HepG2 (cell line): ENCODE data around the gene PASK. TPM values are rescaled to one million over a fixed set of nuclear protein-coding genes. Genes with fewer than 3 reads are reported as not detected.

ENCODE experiments used
- ATAC-seq: fragments of 200-7000 bp; cut with Tn5 transposase; 3 replicates; pipeline ENCODE4 v1.9.1; 2020; ENCODE audit warnings: mild to moderate bottlenecking, moderate library complexity
- BruUV-seq: library from RNA; stranded (reverse); fragments of 400-500 nt; replicated peaks from 2 replicates; lab custom pipeline; 2021; lab: Mats Ljungman, UMichigan
- CTCF ChIA-PET: fragments of 300-600 bp; formaldehyde crosslinking; extraction: SDS; loops from one replicate; lab custom pipeline; 2021; ENCODE audit warnings: low total read pairs, inconsistent platforms, low intra/inter-chr PET ratio; lab: Yijun Ruan, JAX
- POLR2A ChIA-PET: fragments of 350-600 bp; sonication (Branson Sonifier 250); formaldehyde crosslinking; loops from one replicate; lab custom pipeline; 2020; ENCODE audit warnings: antibody characterized with exemption, inconsistent platforms; lab: Yijun Ruan, JAX
- DNase-seq: peaks from one replicate; pipeline ENCODE4 v3.0.0-alpha.2; 2015; ENCODE audit warnings: low spot score
- FAIRE-seq: peaks from 3 replicates; lab custom pipeline; 2011; peaks lifted over from hg19 to GRCh38; lab: Jason Lieb, UNC
- H2AFZ ChIP-seq: one replicate; pipeline ENCODE4 v1.6.1; 2011; ENCODE audit warnings: low read length, inconsistent platforms
- H3K27ac ChIP-seq: fragments of 300-600 bp; 3 replicates; pipeline ENCODE4 v1.8.0; 2011; ENCODE audit warnings: mixed run types, mild to moderate bottlenecking, mixed read lengths, low read length, inconsistent platforms; ENCODE audit not compliant: insufficient read depth; ENCODE audit errors: extremely low read length
- H3K27me3 ChIP-seq, 2 experiments: fragments of 200-600 bp in 1 of 2; 2 replicates in 1 of 2; 3 replicates in 1 of 2; pipeline versions ENCODE4 v1.6.0 to v1.8.0; 2011; ENCODE audit warnings: low read length in 2 of 2, mild to moderate bottlenecking in 2 of 2, moderate library complexity in 2 of 2, inconsistent platforms in 1 of 2; ENCODE audit not compliant: insufficient read depth in 2 of 2, control insufficient read depth in 1 of 2
- H3K36me3 ChIP-seq, 2 experiments: fragments of 200-600 bp in 1 of 2; replicated peaks in 1 of 2; 2 replicates in 1 of 2; 3 replicates in 1 of 2; pipeline versions ENCODE4 v1.5.1 to v1.8.0; 2011; ENCODE audit warnings: low read length in 2 of 2, inconsistent platforms in 1 of 2; ENCODE audit not compliant: insufficient read depth in 2 of 2, control insufficient read depth in 1 of 2
- H3K4me1 ChIP-seq: 2 replicates; pipeline ENCODE4 v1.5.1; 2012; ENCODE audit warnings: low read length, inconsistent platforms; ENCODE audit not compliant: insufficient read depth
- H3K4me2 ChIP-seq: 2 replicates; pipeline ENCODE4 v1.6.0; 2011; ENCODE audit warnings: low read depth, low read length, inconsistent platforms
- H3K4me3 ChIP-seq, 3 experiments: fragments of 200-600 bp in 1 of 3; sonication (generic), shearing (Covaris generic) in 1 of 3; replicated peaks in 1 of 3; 2 replicates each; pipeline ENCODE4 v1.5.1; 2011 to 2016; ENCODE audit warnings: low read length in 3 of 3, inconsistent platforms in 2 of 3, low read depth in 2 of 3, mild to moderate bottlenecking in 2 of 3, control low read depth in 1 of 3, mixed read lengths in 1 of 3; ENCODE audit not compliant: insufficient read depth in 1 of 3
- H3K79me2 ChIP-seq: one replicate; pipeline ENCODE4 v1.6.1; 2011; ENCODE audit warnings: low read length, inconsistent platforms; ENCODE audit not compliant: insufficient read depth
- H3K9ac ChIP-seq: 2 replicates; pipeline ENCODE4 v1.6.0; 2011; ENCODE audit warnings: mild to moderate bottlenecking, low read depth, low read length, inconsistent platforms; ENCODE audit not compliant: insufficient read depth
- H3K9me3 ChIP-seq: 2 replicates; pipeline ENCODE4 v1.5.1; 2012; ENCODE audit warnings: mild to moderate bottlenecking, low read length
- H4K20me1 ChIP-seq: 2 replicates; pipeline ENCODE4 v1.6.0; 2011; ENCODE audit warnings: inconsistent platforms, mild to moderate bottlenecking, low read length, moderate library complexity; ENCODE audit not compliant: insufficient read depth
- HDAC2 ChIP-seq: sonication (generic); formaldehyde crosslinking; IDR thresholded peaks from 2 replicates; pipeline ENCODE4 v1.4.0; 2020; ENCODE audit warnings: missing genetic modification reagents
- MAFK ChIP-seq, 2 experiments: IDR thresholded peaks in 1 of 2; conservative IDR thresholded peaks in 1 of 2; 2 replicates each; pipeline ENCODE4 v1.6.1; 2011; ENCODE audit warnings: improper control_type of control experiment in 2 of 2, low read length in 2 of 2
- ZNF609 ChIP-seq: sonication (generic); formaldehyde crosslinking; IDR thresholded peaks from 2 replicates; pipeline ENCODE4 v1.4.0; 2020; ENCODE audit warnings: mild to moderate bottlenecking, missing genetic modification reagents, borderline replicate concordance
- WGBS: methylation state at CpG from one replicate; pipeline ENCODE4 v1.1.6; 2017; ENCODE audit warnings: low lambda C conversion rate; 5-methylcytosine and 5-hydroxymethylcytosine counted together
- in situ Hi-C: cut with HindIII; loops from 2 replicates; pipeline ENCODE4 v1.10.0; 2017; ENCODE audit warnings: low pct_unique_long_range_greater_than_20kb; ENCODE audit not compliant: extremely low pct_ligation_motif_present
- intact Hi-C: fragments of 100-400 bp; cut with micrococcal nuclease; formaldehyde crosslinking; loops from one replicate; pipeline ENCODE4 v1.10.0; 2022; ENCODE audit not compliant: unreplicated experiment
- polyA plus RNA-seq, 8 experiments: library from polyadenylated mRNA; depleted of rRNA in 3 of 8; stranded (reverse) in 7 of 8; unstranded in 1 of 8; fragments of >200 nt; fragmentation: Illumina TruSeq in 4 of 8; extraction: Trizol in 4 of 8; gene quantifications; 2 replicates each; pipeline versions ENCODE4 v1.2.1 to v1.2.3, GENCODE V29; 2011 to 2016; ENCODE audit warnings: low read depth in 4 of 8, missing spikeins in 1 of 8, mixed read lengths in 1 of 8; ENCODE audit not compliant: insufficient read depth in 1 of 8
- total RNA-seq, 5 experiments: library from RNA; depleted of rRNA; stranded (reverse); fragments of >200 nt; fragmentation: Illumina TruSeq; extraction: Trizol; gene quantifications; 2 replicates each; pipeline ENCODE4 v1.2.3, GENCODE V29; 2016; ENCODE audit warnings: low read depth in 1 of 5
- TF ChIP-seq, protein P1 (sequence below): sonication (generic); formaldehyde crosslinking; IDR thresholded peaks from 2 replicates; pipeline ENCODE4 v1.5.1; 2020; ENCODE audit warnings: mild to moderate bottlenecking, missing genetic modification reagents

PASK gene
- total and polyA plus RNA-seq, 2 of the 13 experiments (the other 11 are each of a cell fraction or from before 2014, with no cell fraction given) = 6.9 to 17.0 TPM

- TF ChIP-seq, protein P1, sequence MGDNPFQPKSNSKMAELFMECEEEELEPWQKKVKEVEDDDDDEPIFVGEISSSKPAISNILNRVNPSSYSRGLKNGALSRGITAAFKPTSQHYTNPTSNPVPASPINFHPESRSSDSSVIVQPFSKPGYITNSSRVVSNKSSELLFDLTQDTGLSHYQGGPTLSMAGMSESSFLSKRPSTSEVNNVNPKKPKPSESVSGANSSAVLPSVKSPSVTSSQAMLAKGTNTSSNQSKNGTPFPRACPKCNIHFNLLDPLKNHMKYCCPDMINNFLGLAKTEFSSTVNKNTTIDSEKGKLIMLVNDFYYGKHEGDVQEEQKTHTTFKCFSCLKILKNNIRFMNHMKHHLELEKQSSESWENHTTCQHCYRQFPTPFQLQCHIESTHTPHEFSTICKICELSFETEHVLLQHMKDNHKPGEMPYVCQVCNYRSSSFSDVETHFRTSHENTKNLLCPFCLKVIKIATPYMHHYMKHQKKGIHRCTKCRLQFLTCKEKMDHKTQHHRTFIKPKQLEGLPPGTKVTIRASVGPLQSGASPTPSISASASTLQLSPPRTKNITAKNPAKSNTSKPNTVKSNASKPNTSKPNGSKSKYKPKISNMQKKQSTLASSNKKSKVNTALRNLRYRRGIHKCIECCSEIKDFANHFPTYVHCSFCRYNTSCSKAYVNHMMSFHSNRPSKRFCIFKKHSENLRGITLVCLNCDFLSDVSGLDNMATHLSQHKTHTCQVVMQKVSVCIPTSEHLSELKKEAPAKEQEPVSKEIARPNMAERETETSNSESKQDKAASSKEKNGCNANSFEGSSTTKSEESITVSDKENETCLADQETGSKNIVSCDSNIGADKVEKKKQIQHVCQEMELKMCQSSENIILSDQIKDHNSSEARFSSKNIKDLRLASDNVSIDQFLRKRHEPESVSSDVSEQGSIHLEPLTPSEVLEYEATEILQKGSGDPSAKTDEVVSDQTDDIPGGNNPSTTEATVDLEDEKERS (CRISPR knock-in tag) = no peak
- no peak for TF ChIP-seq HDAC2 (CRISPR knock-in tag)
These were observed 35.6 kb upstream of the PASK start (continued) for GRCh38 chr2:241184901-241185300.

DNA sequence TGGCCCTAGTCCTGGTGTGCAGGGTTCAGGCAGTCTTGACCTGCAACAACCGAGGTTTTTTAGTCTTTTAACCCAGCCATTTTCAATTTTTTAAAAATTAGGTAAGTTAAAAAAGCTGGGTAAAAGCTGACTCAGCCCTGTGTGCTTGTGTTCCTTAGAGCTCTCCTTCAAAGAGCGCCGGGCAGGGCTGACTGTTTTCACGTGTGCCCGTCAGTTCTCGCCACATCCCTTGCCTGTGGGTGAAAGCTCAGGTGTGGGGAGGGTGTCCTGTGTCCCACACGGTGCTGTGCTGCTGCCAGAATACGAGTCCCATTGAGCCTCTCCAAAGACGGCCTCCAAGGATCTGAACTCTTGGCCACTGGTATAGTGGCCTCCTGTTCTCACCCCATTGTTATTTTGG lies 33.9 kb upstream of the PASK start:
- in situ Hi-C loops = no loop called here
- H3K36me3 ChIP-seq = peaks cover 4 to 21% of the 10 kb centered on the region in 2 experiments; a peak in 4 of 5 replicates
- CTCF ChIA-PET = no interaction called here

More for the DNA sequence above, 33.9 kb upstream of the PASK start:
- no peak for FAIRE-seq
- Histone ChIP-seq H3K27ac (no peak overlapping the region), H3K9me3 (no peaks in the 10 kb centered on the region), H3K79me2 (no peaks in the 10 kb centered on the region), H3K27me3 (peaks cover 2 to 5% of the 10 kb centered on the region in 2 experiments; a peak in 3 of 5 replicates), H3K4me2 (no peak overlapping the region), H2AFZ (no peak overlapping the region), H3K4me3 (no peak overlapping the region), H3K4me1 (peaks cover 3% of the 10 kb centered on the region; the same call in 1 of the 2 replicates), H3K9ac (no peak overlapping the region), H4K20me1 (no peaks in the 10 kb centered on the region)
- intact Hi-C loops = no loop called here
- ATAC-seq = no peak
- TF ChIP-seq MAFK (conservative IDR thresholded peaks at IDR 0.05 in 1 of 2, IDR thresholded peaks at IDR 0.05 in 1 of 2; ENCODE audit: low read length in 2 of 2) = peak in 1 of 2 experiments; percentile 33; a peak in 1 of 4 replicates
- TF ChIP-seq ZNF609 (CRISPR knock-in tag) = no peak
- BruUV-seq = no TSS peak
- WGBS = 95% methylated on average over 9 of the region's 9 CpGs
- POLR2A ChIA-PET = no interaction called here
- no peak for DNase-seq
